Suprapubic skin (tissue), 4 donors: ENCODE data around the gene ADAM20.

Experiments
- CTCF ChIP-seq, 2 donors: fragments of 200-600 bp in 1 of 2; fragments of 450-650 bp in 1 of 2; sonication (generic) in 1 of 2; IDR thresholded peaks; one replicate each; pipeline ENCODE4 v1.5.1; 2016 to 2019; ENCODE audit warnings: antibody characterized with exemption in 2 of 2, mild to moderate bottlenecking in 1 of 2, moderate library complexity in 1 of 2
- EP300 ChIP-seq: sonication (generic); formaldehyde crosslinking; IDR thresholded peaks from one replicate; pipeline ENCODE4 v1.6.1; 2017; ENCODE audit warnings: antibody characterized with exemption
- POLR2A ChIP-seq, 2 donors: fragments of 450-650 bp; IDR thresholded peaks; one replicate each; pipeline ENCODE4 v1.6.1; 2017; ENCODE audit warnings: antibody characterized with exemption in 2 of 2, mild to moderate bottlenecking in 2 of 2, moderate library complexity in 2 of 2
- POLR2AphosphoS5 ChIP-seq, 3 donors: sonication (generic); formaldehyde crosslinking; IDR thresholded peaks; one replicate each; pipeline ENCODE4 v1.6.1; 2017; ENCODE audit warnings: antibody characterized with exemption in 3 of 3

- TF ChIP-seq CTCF (IDR thresholded peaks at IDR 0.05) (no peak), POLR2A (IDR thresholded peaks at IDR 0.05) (no peak), EP300 (no peak), POLR2AphosphoS5 (IDR thresholded peaks at IDR 0.05) (no peak)
These were observed 45.1 kb downstream of the ADAM20 start for GRCh38 chr14:70489579-70490200.
